CD4-positive, alpha-beta T cell (primary cell): Measurements from ENCODE around the gene HOXA7. TPM values are rescaled to one million over a fixed set of nuclear protein-coding genes. Genes with fewer than 3 reads are reported as not detected.

Experiments used
- ATAC-seq: fragments of 200-7000 bp; cut with Tn5 transposase; one replicate; pipeline ENCODE4 v1.10.0; 2022; ENCODE audit warnings: mild to moderate bottlenecking; ENCODE audit not compliant: poor library complexity
- CTCF ChIA-PET: fragments of 350-600 bp; sonication (Branson Sonifier 250); formaldehyde crosslinking; loops from one replicate; lab custom pipeline; 2021; ENCODE audit warnings: antibody characterized with exemption, inconsistent platforms; lab: Charles Lee
- POLR2A ChIA-PET: fragments of 350-600 bp; sonication (Branson Sonifier 250); formaldehyde crosslinking; loops from one replicate; lab custom pipeline; 2021; ENCODE audit warnings: antibody characterized with exemption, inconsistent platforms; lab: Charles Lee
- DNase-seq, 14 experiments: peaks; one replicate each; pipeline ENCODE4 v3.0.0-alpha.2; 2013 to 2020; ENCODE audit warnings: mixed read lengths in 2 of 14
- H3K27ac ChIP-seq, 2 donors: one replicate each; pipeline versions ENCODE4 v1.5.1 to v1.7.0; 2013; ENCODE audit warnings: low read length in 2 of 2, low read depth in 1 of 2, mild to moderate bottlenecking in 1 of 2
- H3K27me3 ChIP-seq, 2 experiments: 1 replicate in 1 of 2; 2 replicates in 1 of 2; pipeline versions ENCODE4 v1.6.1 to v1.7.0; 2013; ENCODE audit warnings: low read length in 2 of 2, control low read depth in 1 of 2, mild to moderate bottlenecking in 1 of 2, moderate library complexity in 1 of 2; ENCODE audit not compliant: insufficient read depth in 2 of 2, control insufficient read depth in 1 of 2
- H3K36me3 ChIP-seq: one replicate; pipeline ENCODE4 v1.6.1; 2013; ENCODE audit warnings: low read length, control low read depth; ENCODE audit not compliant: insufficient read depth
- H3K4me1 ChIP-seq: one replicate; pipeline ENCODE4 v1.6.1; 2013; ENCODE audit warnings: low read length, control low read depth; ENCODE audit not compliant: insufficient read depth
- H3K4me3 ChIP-seq: one replicate; pipeline ENCODE4 v1.5.1; 2013; ENCODE audit warnings: mild to moderate bottlenecking, low read length, moderate library complexity
- H3K9me3 ChIP-seq, 2 experiments: 1 replicate in 1 of 2; 2 replicates in 1 of 2; pipeline versions ENCODE4 v1.6.1 to v1.7.0; 2013; ENCODE audit warnings: low read length in 2 of 2, mild to moderate bottlenecking in 2 of 2, control low read depth in 1 of 2, moderate library complexity in 1 of 2; ENCODE audit not compliant: control insufficient read depth in 1 of 2, insufficient read depth in 1 of 2
- H3K27ac Mint-ChIP-seq: one replicate; pipeline ENCODE4 v1.8.0; 2020; ENCODE audit warnings: mixed read lengths
- H3K27me3 Mint-ChIP-seq: one replicate; pipeline ENCODE4 v1.8.0; 2021; ENCODE audit warnings: mixed read lengths
- H3K36me3 Mint-ChIP-seq: one replicate; pipeline ENCODE4 v1.8.0; 2021; ENCODE audit warnings: low read depth, mixed read lengths
- H3K4me1 Mint-ChIP-seq: one replicate; pipeline ENCODE4 v1.8.0; 2021; ENCODE audit warnings: low read depth, mixed read lengths
- H3K4me3 Mint-ChIP-seq: one replicate; pipeline ENCODE4 v1.8.0; 2020; ENCODE audit warnings: mild to moderate bottlenecking, mixed read lengths
- H3K9me3 Mint-ChIP-seq: one replicate; pipeline ENCODE4 v1.8.0; 2020; ENCODE audit warnings: mixed read lengths
- CTCF ChIP-seq: fragments of 200-600 bp; IDR thresholded peaks from one replicate; pipeline ENCODE4 v1.8.0; 2022; ENCODE audit warnings: antibody characterized with exemption, mild to moderate bottlenecking
- intact Hi-C, 2 experiments: fragments of 100-400 bp; cut with DNase I in 1 of 2; cut with micrococcal nuclease in 1 of 2; formaldehyde crosslinking; loops; one replicate each; pipeline versions ENCODE4 v1.15.1 to v1.9.0; 2023 to 2025; cut with DNase I, micrococcal nuclease
- total RNA-seq, 174 experiments: library from RNA in 2 of 174; stranded (reverse) in 2 of 174; gene quantifications; one replicate each; pipeline ENCODE4 v1.2.3 and lab custom pipeline; 2021 to 2026

HOXA7 gene
- total RNA-seq, 2 experiments from 2014 or later = not detected

GRCh38 chr7:27123477-27124053, 32.9 kb downstream of the HOXA7 start:
- intact Hi-C loops = no loop called here
- TF ChIP-seq CTCF = no peak
- ATAC-seq (no peak), DNase-seq (no peak)
- Histone ChIP-seq H3K27ac (no peak overlapping the region), H3K36me3 (no peaks in the 10 kb centered on the region), H3K9me3 (peaks cover 0 to 7% of the 10 kb centered on the region in 2 experiments), H3K4me1 (no peaks in the 10 kb centered on the region), H3K4me3 (no peak overlapping the region), H3K27me3 (peaks cover 7% of the 10 kb centered on the region in 2 experiments)
- Mint-ChIP-seq H3K4me3 (no peak overlapping the region), H3K4me1 (no peaks in the 10 kb centered on the region), H3K9me3 (no peaks in the 10 kb centered on the region), H3K36me3 (no peaks in the 10 kb centered on the region), H3K27me3 (peaks cover 34% of the 10 kb centered on the region), H3K27ac (no peak overlapping the region)
- ChIA-PET CTCF (no interaction called here), POLR2A (no interaction called here)

- Histone ChIP-seq H3K9me3 (peaks cover 0 to 7% of the 10 kb centered on the region in 2 experiments), H3K4me1 (no peaks in the 10 kb centered on the region), H3K4me3 (no peak overlapping the region), H3K27ac (no peak overlapping the region), H3K36me3 (no peaks in the 10 kb centered on the region), H3K27me3 (peaks cover 5 to 7% of the 10 kb centered on the region in 2 experiments)
- TF ChIP-seq CTCF = no peak
- CTCF ChIA-PET = no interaction called here
- Mint-ChIP-seq H3K9me3 (no peaks in the 10 kb centered on the region), H3K27ac (no peak overlapping the region), H3K4me1 (no peaks in the 10 kb centered on the region), H3K36me3 (no peaks in the 10 kb centered on the region), H3K4me3 (no peak overlapping the region), H3K27me3 (peaks cover 38% of the 10 kb centered on the region)
- no peak for ATAC-seq
- POLR2A ChIA-PET = no interaction called here
- intact Hi-C loops = no loop called here
- DNase-seq = no peak
These were observed 33.4 kb downstream of the HOXA7 start for GRCh38 chr7:27123007-27123476.

- Histone ChIP-seq H3K27ac (no peak overlapping the region), H3K36me3 (no peaks in the 10 kb centered on the region), H3K4me1 (no peaks in the 10 kb centered on the region), H3K9me3 (peaks cover 0 to 7% of the 10 kb centered on the region in 2 experiments), H3K4me3 (no peak overlapping the region), H3K27me3 (peaks cover 5 to 7% of the 10 kb centered on the region in 2 experiments)
- H3K9me3 Mint-ChIP-seq = no peaks in the 10 kb centered on the region
- ATAC-seq (no peak), DNase-seq (no peak)
- H3K27ac Mint-ChIP-seq = no peak overlapping the region
- H3K4me1 Mint-ChIP-seq = no peaks in the 10 kb centered on the region
- H3K4me3 Mint-ChIP-seq = no peak overlapping the region
- TF ChIP-seq CTCF = no peak
- H3K36me3 Mint-ChIP-seq = no peaks in the 10 kb centered on the region
- peaks cover 33% of the 10 kb centered on the region for H3K27me3 Mint-ChIP-seq
- CTCF ChIA-PET = no interaction called here
- POLR2A ChIA-PET = no interaction called here
- intact Hi-C loops = no loop called here
These were observed 34.2 kb downstream of the HOXA7 start for GRCh38 chr7:27122077-27122910.
